ENCODE data around the gene ADAM12.

The ADAM12 gene

DNA sequence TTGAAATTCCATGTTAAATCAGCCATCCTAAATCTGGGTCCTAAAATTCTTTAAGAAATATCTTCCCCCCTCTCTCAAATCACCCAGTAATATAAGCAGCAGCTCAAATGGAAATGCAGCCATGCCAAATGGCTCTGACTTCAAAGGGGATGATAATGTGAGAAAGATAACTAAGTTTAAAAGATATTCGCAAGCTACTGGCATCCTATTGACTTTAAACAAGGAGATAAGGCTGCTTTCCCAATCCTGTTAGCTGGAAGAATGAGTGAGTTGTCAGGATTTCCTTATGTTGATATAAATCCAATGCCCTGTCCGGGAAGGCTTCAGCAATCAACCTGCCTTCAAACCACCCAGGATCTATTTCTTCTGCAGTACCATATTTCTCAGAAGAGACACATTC lies 320.0 kb downstream of the ADAM12 start:
- no peak overlapping the region for H2AFZ ChIP-seq (ENCODE audit: low read length, unreplicated experiment)
- no peaks in the 10 kb centered on the region for H3K79me2 ChIP-seq (ENCODE audit: control insufficient read depth, insufficient read depth, low read length, unreplicated experiment)
- H3K27ac ChIP-seq (ENCODE audit: low read depth, low read length) = no peak overlapping the region
- H3K4me1 ChIP-seq (ENCODE audit: control insufficient read depth, insufficient read depth, low read length, unreplicated experiment) = peaks cover 8% of the 10 kb centered on the region
- H3K4me3 ChIP-seq (ENCODE audit: low read depth, low read length) = no peak overlapping the region
- H3K36me3 ChIP-seq (ENCODE audit: insufficient read depth, low read length) = peaks cover 7% of the 10 kb centered on the region; the same call in 1 of the 2 replicates
- no peaks in the 10 kb centered on the region for H3K27me3 ChIP-seq (ENCODE audit: insufficient read depth, low read length)

DNA sequence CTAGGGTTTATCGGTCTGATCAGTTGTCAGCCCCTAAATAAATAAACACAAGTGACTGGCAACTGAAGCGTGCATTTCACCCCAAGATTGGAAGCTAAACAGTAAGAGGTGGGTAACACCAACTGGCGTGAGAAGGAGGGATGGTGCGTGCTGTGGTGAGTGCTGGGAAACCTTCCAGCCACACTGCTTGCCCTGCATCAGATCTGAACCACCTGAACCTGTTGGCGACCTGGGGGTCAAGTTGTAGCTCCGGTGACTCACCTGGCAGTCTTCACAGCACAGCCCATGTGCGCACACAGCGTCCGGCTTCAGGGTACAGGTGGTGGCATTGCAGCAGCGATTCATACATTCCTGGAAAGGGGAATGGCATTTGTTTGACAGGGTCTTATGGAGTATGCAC lies 321.8 kb downstream of the ADAM12 start:
- H2AFZ ChIP-seq (ENCODE audit: low read length, unreplicated experiment) = no peak overlapping the region
- peaks cover 25% of the 10 kb centered on the region for H3K4me1 ChIP-seq (ENCODE audit: control insufficient read depth, insufficient read depth, low read length, unreplicated experiment)
- peaks cover 7% of the 10 kb centered on the region; the same call in 1 of the 2 replicates for H3K36me3 ChIP-seq (ENCODE audit: insufficient read depth, low read length)
- no peak overlapping the region for H3K4me3 ChIP-seq (ENCODE audit: low read depth, low read length)
- no peak overlapping the region for H3K27ac ChIP-seq (ENCODE audit: low read depth, low read length)
- H3K27me3 ChIP-seq (ENCODE audit: insufficient read depth, low read length) = no peaks in the 10 kb centered on the region
- no peaks in the 10 kb centered on the region for H3K79me2 ChIP-seq (ENCODE audit: control insufficient read depth, insufficient read depth, low read length, unreplicated experiment)

DNA sequence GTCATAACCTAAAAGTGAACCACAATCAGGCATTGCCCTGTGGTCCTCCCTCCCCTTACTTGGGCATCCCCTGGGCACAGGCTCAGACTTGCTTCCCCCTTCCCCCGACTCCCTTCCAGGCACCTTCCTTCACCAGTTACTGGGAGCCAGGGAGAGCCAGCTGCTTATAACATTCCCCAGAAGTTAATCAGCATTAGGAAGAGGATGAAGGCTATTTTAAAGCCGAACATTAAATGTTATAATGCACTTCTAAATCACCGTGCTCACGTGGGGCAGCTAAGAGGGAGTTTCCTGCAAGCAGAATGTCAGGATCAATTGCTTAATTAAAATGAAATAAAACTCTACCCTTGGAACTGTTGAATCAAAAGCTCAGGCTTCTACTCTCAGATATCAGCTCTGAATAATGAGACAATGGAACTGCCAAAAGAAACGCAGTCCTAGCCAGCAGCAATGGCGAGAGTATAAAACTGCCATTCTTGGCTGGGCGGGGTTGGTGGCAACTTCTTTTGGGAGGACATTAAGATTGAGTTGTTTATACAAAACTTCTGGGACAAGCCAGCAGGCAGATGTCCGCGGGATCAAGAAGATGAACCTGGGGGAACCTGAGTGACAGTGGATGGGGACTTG lies 322.4 kb downstream of the ADAM12 start:
- H3K27ac ChIP-seq (ENCODE audit: low read depth, low read length) = no peak overlapping the region

DNA sequence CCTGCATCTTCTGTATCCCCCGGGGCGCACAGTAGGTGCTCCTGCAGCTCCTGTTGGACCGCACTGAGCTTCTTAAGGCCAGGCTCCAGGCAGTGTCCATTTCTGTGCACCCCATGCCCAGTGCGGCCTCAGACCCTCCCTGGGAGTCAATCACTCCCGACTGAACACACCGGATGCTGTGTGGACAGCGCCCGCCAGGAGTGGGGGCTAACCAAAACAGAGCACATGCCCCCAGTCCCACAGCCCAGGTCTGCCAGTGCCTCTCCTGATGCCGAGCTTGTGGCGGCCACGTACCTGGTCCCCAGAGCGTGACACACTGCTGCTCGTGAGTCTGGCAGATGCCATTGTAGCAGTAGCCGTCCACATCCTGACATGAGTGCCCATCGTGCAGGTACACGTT lies 323.8 kb downstream of the ADAM12 start:
- Histone ChIP-seq H3K4me1 (ENCODE audit: control insufficient read depth, insufficient read depth, low read length, unreplicated experiment) (peaks cover 45% of the 10 kb centered on the region), H3K79me2 (ENCODE audit: control insufficient read depth, insufficient read depth, low read length, unreplicated experiment) (no peaks in the 10 kb centered on the region), H3K36me3 (ENCODE audit: insufficient read depth, low read length) (peaks cover 2% of the 10 kb centered on the region; the same call in 1 of the 2 replicates), H3K4me3 (ENCODE audit: low read depth, low read length) (no peak overlapping the region), H3K27me3 (ENCODE audit: insufficient read depth, low read length) (no peaks in the 10 kb centered on the region), H3K27ac (ENCODE audit: low read depth, low read length) (0 out of 2 replicates have a peak overlapping the region, but pooled peaks have one; percentile 98), H2AFZ (ENCODE audit: low read length, unreplicated experiment) (no peak overlapping the region)

More for the DNA sequence above, 322.4 kb downstream of the ADAM12 start:
- H3K79me2 ChIP-seq (ENCODE audit: control insufficient read depth, insufficient read depth, low read length, unreplicated experiment) = no peaks in the 10 kb centered on the region
- no peak overlapping the region for H2AFZ ChIP-seq (ENCODE audit: low read length, unreplicated experiment)
- H3K27me3 ChIP-seq (ENCODE audit: insufficient read depth, low read length) = no peaks in the 10 kb centered on the region
- no peak overlapping the region for H3K4me3 ChIP-seq (ENCODE audit: low read depth, low read length)
- H3K36me3 ChIP-seq (ENCODE audit: insufficient read depth, low read length) = peaks cover 7% of the 10 kb centered on the region; the same call in 1 of the 2 replicates
- H3K4me1 ChIP-seq (ENCODE audit: control insufficient read depth, insufficient read depth, low read length, unreplicated experiment) = peaks cover 31% of the 10 kb centered on the region

DNA sequence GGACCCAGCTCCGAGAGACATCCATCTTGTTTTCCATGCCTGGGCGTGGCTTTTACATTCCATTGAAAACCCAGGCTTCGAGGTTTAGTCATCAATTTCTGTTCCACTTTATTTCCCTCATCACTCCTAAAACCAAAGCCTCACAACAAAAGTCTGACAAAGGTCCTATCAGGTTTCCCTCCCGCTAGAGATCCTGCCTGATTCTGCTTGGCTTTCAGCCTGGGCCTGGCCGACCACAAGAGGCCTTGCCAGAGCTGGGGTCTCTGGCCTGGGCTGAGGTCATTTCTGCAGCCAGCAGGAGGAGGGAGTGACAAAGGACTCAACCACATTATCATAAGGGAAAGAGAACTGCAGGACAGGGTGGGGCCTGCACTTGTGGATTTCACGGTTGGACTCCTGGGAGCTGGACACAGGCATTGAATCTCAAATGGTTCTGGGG lies 324.9 kb downstream of the ADAM12 start:
- H3K27me3 ChIP-seq (ENCODE audit: insufficient read depth, low read length) = no peaks in the 10 kb centered on the region
- no peaks in the 10 kb centered on the region for H3K79me2 ChIP-seq (ENCODE audit: control insufficient read depth, insufficient read depth, low read length, unreplicated experiment)
- peak overlapping the region; percentile 62 for H2AFZ ChIP-seq (ENCODE audit: low read length, unreplicated experiment)
- H3K4me1 ChIP-seq (ENCODE audit: control insufficient read depth, insufficient read depth, low read length, unreplicated experiment) = peaks cover 56% of the 10 kb centered on the region
- no peaks in the 10 kb centered on the region for H3K36me3 ChIP-seq (ENCODE audit: insufficient read depth, low read length)
- no peak overlapping the region for H3K4me3 ChIP-seq (ENCODE audit: low read depth, low read length)
- H3K27ac ChIP-seq (ENCODE audit: low read depth, low read length) = peak overlapping the region; percentile 98

DNA sequence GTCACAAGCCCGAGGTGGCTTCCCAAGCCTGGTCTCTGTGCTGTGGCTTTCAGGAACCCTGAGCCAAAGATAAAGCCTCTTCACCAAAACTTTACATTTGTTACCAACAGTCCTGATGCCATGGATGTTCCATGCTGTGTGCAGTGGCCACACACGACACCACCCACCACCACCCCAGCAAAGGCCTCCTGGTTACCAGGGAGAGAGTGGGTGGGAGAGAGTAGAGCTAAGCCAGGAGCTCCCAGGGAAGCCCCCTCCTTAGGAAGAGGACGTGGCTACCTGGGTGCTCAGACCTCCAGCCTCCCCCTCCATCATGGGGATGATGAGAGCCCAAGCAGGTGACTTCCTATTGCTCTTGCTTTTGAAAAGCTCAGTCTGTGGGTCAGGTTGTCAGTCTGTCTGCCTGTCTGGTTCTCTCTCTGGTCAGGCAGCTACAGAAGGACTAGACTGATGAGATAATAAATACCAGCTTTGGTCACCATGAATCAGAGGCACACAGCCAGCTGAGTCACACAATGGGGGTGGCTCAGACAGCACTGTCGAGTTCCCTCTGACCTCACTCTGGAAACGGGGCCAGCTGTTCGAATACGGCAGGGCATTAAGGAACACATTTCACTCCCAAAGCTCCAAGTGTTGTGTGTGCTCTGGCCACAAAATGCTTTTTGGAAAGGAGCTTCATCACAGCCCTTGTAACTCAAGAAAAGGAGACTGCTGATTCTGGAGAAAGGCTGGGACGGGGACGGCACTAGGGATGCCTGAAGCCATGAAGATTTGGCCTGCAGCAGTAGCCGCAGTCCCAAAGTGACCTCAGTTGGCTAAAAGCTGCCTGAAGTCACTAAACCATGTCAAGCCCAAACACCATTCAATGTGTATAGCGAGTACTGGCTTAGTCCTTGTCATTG lies 325.9 kb downstream of the ADAM12 start:
- no peaks in the 10 kb centered on the region for H3K36me3 ChIP-seq (ENCODE audit: insufficient read depth, low read length)
- peak overlapping the region; percentile 44; the same call in 1 of the 2 replicates for H3K4me3 ChIP-seq (ENCODE audit: low read depth, low read length)
- peak overlapping the region; percentile 98 for H3K27ac ChIP-seq (ENCODE audit: low read depth, low read length)
- H3K79me2 ChIP-seq (ENCODE audit: control insufficient read depth, insufficient read depth, low read length, unreplicated experiment) = no peaks in the 10 kb centered on the region
- H3K4me1 ChIP-seq (ENCODE audit: control insufficient read depth, insufficient read depth, low read length, unreplicated experiment) = peaks cover 56% of the 10 kb centered on the region
- H2AFZ ChIP-seq (ENCODE audit: low read length, unreplicated experiment) = peak overlapping the region; percentile 62
- H3K27me3 ChIP-seq (ENCODE audit: insufficient read depth, low read length) = no peaks in the 10 kb centered on the region

DNA sequence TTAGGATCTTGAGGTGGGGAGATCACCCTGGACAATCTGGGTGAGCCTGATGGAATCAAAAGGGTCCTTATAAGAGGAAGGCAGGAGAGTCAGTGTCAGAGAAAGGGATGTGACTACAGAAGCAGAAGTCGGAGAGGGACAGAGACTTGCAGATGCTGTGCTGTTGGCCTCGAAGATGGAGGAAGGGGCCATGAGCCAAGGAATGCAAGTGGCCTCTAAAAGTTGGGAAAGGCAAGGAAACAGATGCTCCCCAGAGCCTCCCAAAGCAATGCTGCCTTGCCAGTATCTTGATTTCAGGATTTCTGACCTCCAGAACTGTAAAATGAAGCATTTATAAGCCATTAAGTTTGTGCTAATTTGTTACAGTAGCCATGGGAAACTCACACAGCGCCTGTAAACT lies 326.8 kb downstream of the ADAM12 start:
- peaks cover 56% of the 10 kb centered on the region for H3K4me1 ChIP-seq (ENCODE audit: control insufficient read depth, insufficient read depth, low read length, unreplicated experiment)
- no peak overlapping the region for H3K4me3 ChIP-seq (ENCODE audit: low read depth, low read length)
- H3K36me3 ChIP-seq (ENCODE audit: insufficient read depth, low read length) = no peaks in the 10 kb centered on the region
- H2AFZ ChIP-seq (ENCODE audit: low read length, unreplicated experiment) = no peak overlapping the region
- H3K79me2 ChIP-seq (ENCODE audit: control insufficient read depth, insufficient read depth, low read length, unreplicated experiment) = no peaks in the 10 kb centered on the region
- H3K27ac ChIP-seq (ENCODE audit: low read depth, low read length) = peak overlapping the region; percentile 98
- no peaks in the 10 kb centered on the region for H3K27me3 ChIP-seq (ENCODE audit: insufficient read depth, low read length)

DNA sequence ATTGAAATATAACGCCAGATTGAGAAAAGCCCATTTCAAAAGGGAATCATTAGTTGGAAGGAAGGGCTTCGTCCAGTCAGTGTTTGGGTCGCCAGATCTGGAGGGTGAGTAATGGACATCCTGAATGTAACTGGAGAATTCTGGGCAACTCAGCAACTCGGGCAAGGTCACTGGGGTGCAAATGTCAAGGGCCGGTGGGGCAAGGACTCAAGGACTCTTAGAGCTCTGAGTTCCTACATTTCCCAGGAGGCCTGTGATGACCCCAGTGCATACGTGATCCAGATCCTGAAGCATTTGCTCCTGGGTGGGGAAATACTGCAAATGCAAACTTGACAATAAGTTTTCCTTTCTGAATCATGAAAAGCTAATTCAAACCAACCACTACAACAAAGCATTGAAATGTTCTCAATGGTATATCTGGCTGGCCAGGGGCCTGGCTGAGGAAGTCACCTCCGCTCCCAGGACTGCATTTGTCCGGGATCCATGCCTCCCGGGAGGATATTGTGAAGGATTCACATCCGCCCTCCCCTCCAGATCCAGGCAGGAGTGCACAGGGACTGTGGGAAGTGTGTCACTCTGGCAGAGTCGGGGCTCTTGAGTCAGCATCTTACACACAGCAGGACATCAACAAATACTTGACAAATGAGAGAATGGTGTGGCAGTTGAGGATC lies 327.9 kb downstream of the ADAM12 start:
- no peaks in the 10 kb centered on the region for H3K36me3 ChIP-seq (ENCODE audit: insufficient read depth, low read length)
- H3K27ac ChIP-seq (ENCODE audit: low read depth, low read length) = peak overlapping the region; percentile 98
- H3K4me3 ChIP-seq (ENCODE audit: low read depth, low read length) = peak overlapping the region; percentile 3
- H2AFZ ChIP-seq (ENCODE audit: low read length, unreplicated experiment) = peak overlapping the region; percentile 54
- H3K27me3 ChIP-seq (ENCODE audit: insufficient read depth, low read length) = no peaks in the 10 kb centered on the region
- peaks cover 56% of the 10 kb centered on the region for H3K4me1 ChIP-seq (ENCODE audit: control insufficient read depth, insufficient read depth, low read length, unreplicated experiment)
- H3K79me2 ChIP-seq (ENCODE audit: control insufficient read depth, insufficient read depth, low read length, unreplicated experiment) = no peaks in the 10 kb centered on the region

DNA sequence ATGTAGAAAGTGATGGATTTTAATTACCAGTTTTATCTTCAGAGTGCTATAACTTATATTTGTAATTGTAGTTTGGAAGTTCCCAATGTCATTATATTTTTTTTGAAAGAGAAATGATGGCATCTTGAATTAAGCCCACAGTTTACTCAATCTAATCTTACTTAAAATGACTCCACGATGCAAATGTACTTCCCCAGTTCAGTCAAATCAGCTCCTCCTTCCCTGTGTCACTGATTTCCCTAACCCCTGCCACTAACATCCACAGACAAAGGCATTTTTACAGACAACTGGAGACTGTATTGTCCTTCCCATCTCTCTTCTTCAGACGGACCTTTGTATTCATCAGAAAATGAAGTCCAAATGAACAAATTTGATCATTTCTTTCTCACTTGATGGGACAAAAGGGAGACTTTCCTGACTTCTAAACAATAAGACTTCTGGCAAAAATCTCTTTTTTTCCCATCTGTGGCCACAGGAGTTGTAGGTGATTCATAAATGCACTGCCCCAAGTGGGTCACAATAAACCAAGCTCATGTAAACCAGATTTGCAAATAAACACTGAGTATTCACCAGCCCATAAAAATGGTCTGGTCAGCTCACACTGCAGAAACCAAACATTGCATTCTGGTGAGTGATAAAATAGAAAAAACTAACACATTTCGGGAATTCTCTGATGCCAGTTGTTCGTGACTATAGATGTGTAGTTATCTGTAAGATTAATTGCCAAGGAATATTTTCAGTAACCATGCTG lies 329.0 kb downstream of the ADAM12 start:
- Histone ChIP-seq H3K79me2 (ENCODE audit: control insufficient read depth, insufficient read depth, low read length, unreplicated experiment) (no peaks in the 10 kb centered on the region), H3K4me3 (ENCODE audit: low read depth, low read length) (no peak overlapping the region), H3K27me3 (ENCODE audit: insufficient read depth, low read length) (no peaks in the 10 kb centered on the region), H3K4me1 (ENCODE audit: control insufficient read depth, insufficient read depth, low read length, unreplicated experiment) (peaks cover 56% of the 10 kb centered on the region), H3K36me3 (ENCODE audit: insufficient read depth, low read length) (no peaks in the 10 kb centered on the region), H2AFZ (ENCODE audit: low read length, unreplicated experiment) (peak overlapping the region; percentile 54), H3K27ac (ENCODE audit: low read depth, low read length) (peak overlapping the region; percentile 98)

DNA sequence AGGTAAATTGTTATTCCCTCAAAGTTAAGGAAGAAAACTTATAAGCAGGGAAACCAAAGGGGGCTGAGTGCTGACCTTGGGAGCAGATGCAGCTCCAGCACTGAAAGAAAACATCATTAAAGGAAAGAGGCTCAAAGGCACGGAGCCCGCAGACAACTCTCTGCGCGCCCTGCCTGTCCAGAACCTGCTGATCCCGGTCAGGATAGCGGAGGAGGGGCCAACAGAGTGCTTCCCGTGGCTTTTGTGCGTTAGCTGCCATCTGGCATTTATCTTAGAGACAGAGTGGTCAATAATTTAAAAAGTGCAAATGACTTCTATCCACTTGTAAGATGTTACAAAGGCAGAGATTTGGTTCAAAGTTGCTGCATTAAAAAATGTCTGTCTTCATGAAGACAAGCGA lies 329.8 kb downstream of the ADAM12 start:
- Histone ChIP-seq H3K36me3 (ENCODE audit: insufficient read depth, low read length) (no peaks in the 10 kb centered on the region), H3K4me1 (ENCODE audit: control insufficient read depth, insufficient read depth, low read length, unreplicated experiment) (peaks cover 49% of the 10 kb centered on the region), H3K79me2 (ENCODE audit: control insufficient read depth, insufficient read depth, low read length, unreplicated experiment) (no peaks in the 10 kb centered on the region), H3K27ac (ENCODE audit: low read depth, low read length) (no peak overlapping the region), H3K4me3 (ENCODE audit: low read depth, low read length) (no peak overlapping the region), H2AFZ (ENCODE audit: low read length, unreplicated experiment) (no peak overlapping the region), H3K27me3 (ENCODE audit: insufficient read depth, low read length) (no peaks in the 10 kb centered on the region)
